ENCODE results near the gene LOXL3.
A peak's percentile ranks its signal among the peaks of the same experiment; 100 is the strongest.

Gene LOXL3

GRCh38 chr2:74529357-74530238, 24.1 kb downstream of the LOXL3 start, which contains the start of the genes AUP1 and HTRA2 (continued):
- TF ChIP-seq IKZF3 (tag by site-specific recombination; IDR thresholded peaks at IDR 0.05) (0 out of 2 replicates have a peak, but pooled peaks have one; percentile 48), ZNF426 (tag by site-specific recombination; IDR thresholded peaks at IDR 0.05) (no peak), ZNF701 (tag by site-specific recombination; IDR thresholded peaks at IDR 0.05) (no peak), ZNF600 (tag by site-specific recombination; IDR thresholded peaks at IDR 0.05) (peak; percentile 88), OVOL3 (tag by site-specific recombination; IDR thresholded peaks at IDR 0.05) (peak; percentile 77; the same call in 1 of the 2 replicates), KLF10 (tag by site-specific recombination; IDR thresholded peaks at IDR 0.05) (no peak), ZNF585B (tag by site-specific recombination; IDR thresholded peaks at IDR 0.05) (no peak), SP2 (tag by site-specific recombination; IDR thresholded peaks at IDR 0.05) (peak; percentile 92), ZNF37A (tag by site-specific recombination; IDR thresholded peaks at IDR 0.05) (no peak), ZNF341 (tag by site-specific recombination; IDR thresholded peaks at IDR 0.05; ENCODE audit: low read depth) (no peak), ZNF488 (tag by site-specific recombination; IDR thresholded peaks at IDR 0.05) (no peak), ZBTB48 (tag by site-specific recombination; IDR thresholded peaks at IDR 0.05) (0 out of 2 replicates have a peak, but pooled peaks have one; percentile 5), ZNF513 (tag by site-specific recombination; IDR thresholded peaks at IDR 0.05) (no peak), ZNF704 (tag by site-specific recombination; IDR thresholded peaks at IDR 0.05) (no peak), SETDB1 (IDR thresholded peaks at IDR 0.05; ENCODE audit: insufficient read length, low read length) (no peak), ZSCAN5A (tag by site-specific recombination; IDR thresholded peaks at IDR 0.05) (no peak), ZNF433 (tag by site-specific recombination; IDR thresholded peaks at IDR 0.05; ENCODE audit: low read depth) (no peak), PRDM1 (tag by site-specific recombination; IDR thresholded peaks at IDR 0.05) (no peak), ZFP37 (tag by site-specific recombination; IDR thresholded peaks at IDR 0.05) (peak; percentile 74; the same call in 1 of the 2 replicates), ZNF843 (tag by site-specific recombination; IDR thresholded peaks at IDR 0.05) (peak; percentile 15; the same call in 1 of the 2 replicates), PATZ1 (tag by site-specific recombination; IDR thresholded peaks at IDR 0.05) (peak; percentile 61), ZFP69B (tag by site-specific recombination; IDR thresholded peaks at IDR 0.05) (no peak), ZNF558 (tag by site-specific recombination; IDR thresholded peaks at IDR 0.05) (no peak), ZNF785 (tag by site-specific recombination; IDR thresholded peaks at IDR 0.05) (no peak), ZNF610 (tag by site-specific recombination; IDR thresholded peaks at IDR 0.05; ENCODE audit: borderline replicate concordance) (no peak; the same call in 1 of the 2 replicates), ZIC2 (tag by site-specific recombination; IDR thresholded peaks at IDR 0.05) (no peak), ZNF580 (tag by site-specific recombination; IDR thresholded peaks at IDR 0.05) (no peak), PRDM4 (tag by site-specific recombination; IDR thresholded peaks at IDR 0.05) (no peak), ZNF335 (tag by site-specific recombination; conservative IDR thresholded peaks at IDR 0.05) (peak; percentile 88), ZBTB21 (tag by site-specific recombination; IDR thresholded peaks at IDR 0.05) (peak; percentile 19; the same call in 1 of the 2 replicates), SCRT2 (tag by site-specific recombination; IDR thresholded peaks at IDR 0.05) (peak; percentile 77)
